Measurements from ENCODE around the gene CYB5D1. TPM values are rescaled to one million over a fixed set of nuclear protein-coding genes. Genes with fewer than 3 reads are reported as not detected.

The CYB5D1 gene
- polyA plus RNA-seq, 1 donor from 2014 or later, result 30.4 TPM

DNA sequence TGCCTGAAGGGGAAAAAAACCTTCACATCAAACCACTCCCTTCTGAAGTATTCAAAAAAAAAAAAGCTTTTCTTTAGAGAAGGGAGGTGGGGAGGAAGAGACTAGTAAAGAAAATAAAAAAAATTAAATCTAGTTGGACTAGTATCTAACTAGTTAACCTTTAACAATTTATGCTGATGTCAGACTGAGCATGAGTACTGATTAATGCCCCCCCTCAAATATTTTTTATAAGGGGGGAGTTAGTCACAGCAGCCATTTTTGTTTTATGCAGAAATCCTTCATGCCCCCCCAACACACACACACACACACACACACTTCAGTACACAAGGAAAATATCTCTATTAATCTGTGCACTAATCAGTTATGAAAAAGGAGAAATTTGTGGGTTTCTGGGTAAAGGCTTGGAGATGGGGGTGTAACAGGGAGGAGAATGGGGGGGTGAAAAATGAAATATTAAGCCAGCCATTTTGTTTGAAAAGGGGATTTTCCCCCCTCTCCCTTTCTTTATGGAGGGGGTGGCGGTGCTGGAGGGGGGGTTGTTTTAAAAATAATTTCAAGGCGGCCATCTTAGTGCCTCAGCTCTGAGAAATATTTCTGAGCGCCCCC lies 26.1 kb downstream of the CYB5D1 start:
- Histone ChIP-seq H3K36me3 (ENCODE audit: insufficient read depth, low read length) (no peaks in the 10 kb centered on the region), H3K27ac (ENCODE audit: low read length) (peak overlapping the region; percentile 97), H3K9ac (ENCODE audit: low read length) (peak overlapping the region; percentile 100), H3K27me3 (ENCODE audit: insufficient read depth, low read depth, low read length) (no peaks in the 10 kb centered on the region), H3K9me3 (ENCODE audit: low read length) (no peaks in the 10 kb centered on the region), H3F3A (ENCODE audit: insufficient read depth, low read length, poor library complexity, severe bottlenecking) (peaks cover 12% of the 10 kb centered on the region), H3K4me2 (ENCODE audit: low read length) (peak overlapping the region; percentile 73), H4K20me1 (ENCODE audit: insufficient read depth) (no peaks in the 10 kb centered on the region), H2AFZ (ENCODE audit: low read depth, low read length) (no peak overlapping the region), H3K4me3 (ENCODE audit: low read length) (peak overlapping the region; percentile 58), H3K9me2 (ENCODE audit: insufficient read depth, low read length) (no peaks in the 10 kb centered on the region), H3K79me2 (replicated peaks; ENCODE audit: insufficient read depth, low read length) (peaks cover 39% of the 10 kb centered on the region)
- no peak for TF ChIP-seq SMC3 (conservative IDR thresholded peaks at IDR 0.05; ENCODE audit: poor library complexity)
- TF ChIP-seq POLR2AphosphoS5 (IDR thresholded peaks at IDR 0.05), result no peak
- TF ChIP-seq, protein P1, sequence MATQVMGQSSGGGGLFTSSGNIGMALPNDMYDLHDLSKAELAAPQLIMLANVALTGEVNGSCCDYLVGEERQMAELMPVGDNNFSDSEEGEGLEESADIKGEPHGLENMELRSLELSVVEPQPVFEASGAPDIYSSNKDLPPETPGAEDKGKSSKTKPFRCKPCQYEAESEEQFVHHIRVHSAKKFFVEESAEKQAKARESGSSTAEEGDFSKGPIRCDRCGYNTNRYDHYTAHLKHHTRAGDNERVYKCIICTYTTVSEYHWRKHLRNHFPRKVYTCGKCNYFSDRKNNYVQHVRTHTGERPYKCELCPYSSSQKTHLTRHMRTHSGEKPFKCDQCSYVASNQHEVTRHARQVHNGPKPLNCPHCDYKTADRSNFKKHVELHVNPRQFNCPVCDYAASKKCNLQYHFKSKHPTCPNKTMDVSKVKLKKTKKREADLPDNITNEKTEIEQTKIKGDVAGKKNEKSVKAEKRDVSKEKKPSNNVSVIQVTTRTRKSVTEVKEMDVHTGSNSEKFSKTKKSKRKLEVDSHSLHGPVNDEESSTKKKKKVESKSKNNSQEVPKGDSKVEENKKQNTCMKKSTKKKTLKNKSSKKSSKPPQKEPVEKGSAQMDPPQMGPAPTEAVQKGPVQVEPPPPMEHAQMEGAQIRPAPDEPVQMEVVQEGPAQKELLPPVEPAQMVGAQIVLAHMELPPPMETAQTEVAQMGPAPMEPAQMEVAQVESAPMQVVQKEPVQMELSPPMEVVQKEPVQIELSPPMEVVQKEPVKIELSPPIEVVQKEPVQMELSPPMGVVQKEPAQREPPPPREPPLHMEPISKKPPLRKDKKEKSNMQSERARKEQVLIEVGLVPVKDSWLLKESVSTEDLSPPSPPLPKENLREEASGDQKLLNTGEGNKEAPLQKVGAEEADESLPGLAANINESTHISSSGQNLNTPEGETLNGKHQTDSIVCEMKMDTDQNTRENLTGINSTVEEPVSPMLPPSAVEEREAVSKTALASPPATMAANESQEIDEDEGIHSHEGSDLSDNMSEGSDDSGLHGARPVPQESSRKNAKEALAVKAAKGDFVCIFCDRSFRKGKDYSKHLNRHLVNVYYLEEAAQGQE (IDR thresholded peaks at IDR 0.05; ENCODE audit: borderline replicate concordance), result peak; percentile 34
- TF ChIP-seq TAF1 (IDR thresholded peaks at IDR 0.05; ENCODE audit: low read depth), result peak; percentile 30
- TF ChIP-seq EZH2 (IDR thresholded peaks at IDR 0.05; ENCODE audit: borderline replicate concordance, insufficient read depth, low read length, poor library complexity, severe bottlenecking), result no peak
- TF ChIP-seq MXI1 (conservative IDR thresholded peaks at IDR 0.05; ENCODE audit: poor library complexity, severe bottlenecking), result no peak
- TF ChIP-seq RAD21 (conservative IDR thresholded peaks at IDR 0.05), result no peak

DNA sequence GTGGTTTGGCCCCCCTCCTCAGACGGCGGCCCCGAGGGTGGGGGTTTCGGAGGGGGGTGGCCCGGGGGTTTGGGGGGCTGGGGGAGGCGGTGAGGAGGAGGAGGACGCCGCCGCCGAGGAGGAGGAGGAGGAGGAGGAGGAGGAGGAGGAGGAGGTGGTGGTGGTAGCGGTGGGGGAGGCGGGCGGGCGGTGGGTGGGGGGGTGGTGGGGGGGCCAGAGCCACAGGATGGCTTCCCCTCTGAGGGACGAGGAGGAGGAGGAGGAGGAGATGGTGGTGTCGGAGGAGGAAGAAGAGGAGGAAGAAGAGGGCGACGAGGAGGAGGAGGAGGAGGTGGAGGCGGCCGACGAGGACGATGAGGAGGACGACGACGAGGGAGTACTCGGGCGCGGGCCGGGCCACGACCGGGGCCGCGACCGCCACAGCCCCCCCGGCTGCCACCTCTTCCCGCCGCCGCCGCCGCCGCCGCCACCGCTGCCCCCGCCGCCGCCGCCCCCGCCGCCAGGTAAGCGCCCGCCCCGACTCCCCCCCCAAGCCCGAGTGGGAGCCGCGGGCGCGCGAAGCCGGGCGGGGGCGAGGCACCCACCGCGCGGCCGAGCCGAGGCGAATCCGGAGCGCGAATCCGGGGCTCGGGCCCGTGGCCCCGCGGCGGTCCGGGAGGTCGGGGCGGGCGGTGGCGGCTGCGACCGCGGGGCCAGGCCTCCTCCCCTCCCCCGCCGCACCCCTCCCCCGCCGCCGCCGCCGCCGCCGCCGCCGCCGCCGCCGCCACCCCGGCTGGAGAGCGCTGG lies 27.0 kb downstream of the CYB5D1 start:
- Histone ChIP-seq H3K9me2 (ENCODE audit: insufficient read depth, low read length) (no peaks in the 10 kb centered on the region), H3K9me3 (ENCODE audit: low read length) (no peaks in the 10 kb centered on the region), H3F3A (ENCODE audit: insufficient read depth, low read length, poor library complexity, severe bottlenecking) (peaks cover 12% of the 10 kb centered on the region), H4K20me1 (ENCODE audit: insufficient read depth) (no peaks in the 10 kb centered on the region), H3K4me3 (ENCODE audit: low read length) (peak overlapping the region; percentile 100), H3K79me2 (replicated peaks; ENCODE audit: insufficient read depth, low read length) (peaks cover 47% of the 10 kb centered on the region), H2AFZ (ENCODE audit: low read depth, low read length) (no peak overlapping the region), H3K27me3 (ENCODE audit: insufficient read depth, low read depth, low read length) (no peaks in the 10 kb centered on the region), H3K27ac (ENCODE audit: low read length) (peak overlapping the region; percentile 99), H3K9ac (ENCODE audit: low read length) (peak overlapping the region; percentile 100), H3K36me3 (ENCODE audit: insufficient read depth, low read length) (no peaks in the 10 kb centered on the region), H3K4me2 (ENCODE audit: low read length) (no peak overlapping the region)
- TF ChIP-seq, protein P1 (IDR thresholded peaks at IDR 0.05; ENCODE audit: borderline replicate concordance), result no peak
- peak; percentile 53 for TF ChIP-seq POLR2AphosphoS5 (IDR thresholded peaks at IDR 0.05)

Measured in neural cell (in vitro differentiated cells).